Right ventricle myocardium inferior (tissue), 1 donor: Measurements from ENCODE around the gene ANKRD27. TPM values are rescaled to one million over a fixed set of nuclear protein-coding genes. Genes with fewer than 3 reads are reported as not detected.
"Not testable (repeated sequence)": the region's sequence is repeated elsewhere in the genome, so short reads cannot be mapped to it uniquely, and the experiment has no call there.

Experiments used
- ATAC-seq: fragments of 200-7000 bp; cut with Tn5 transposase; one replicate; pipeline ENCODE4 v1.9.1; 2020; ENCODE audit warnings: mild to moderate bottlenecking, moderate library complexity
- DNase-seq: peaks from one replicate; pipeline ENCODE4 v3.0.0; 2021; ENCODE audit errors: missing footprints
- intact Hi-C: fragments of 100-400 bp; cut with DNase I; formaldehyde crosslinking; loops from one replicate; pipeline ENCODE4 v1.11.0; 2022
- long read RNA-seq: library from polyadenylated mRNA; unstranded; transcript quantifications from one replicate; pipeline ENCODE4 v2.0.0, GENCODE V29; 2021
- total RNA-seq: library from RNA; stranded (reverse); fragmentation: NEBNext Ultra II Directional; extraction: Animal tissue kit (Norgen Biotek cat#: 25700); gene quantifications from one replicate; pipeline ENCODE4 v1.2.1, GENCODE V29; 2021
- donor health status: DM: no; HTN: yes; CAD: no; lungs with severe emphysema.

Gene ANKRD27
- 25.9 TPM for total RNA-seq
- long read RNA-seq, full-length matches to known transcripts = 21 of 30 reads
- long read RNA-seq, partial matches to known transcripts = 5 of 30 reads
- long read RNA-seq, other reads (novel, unspliced or antisense) = 4 of 30 reads

DNA sequence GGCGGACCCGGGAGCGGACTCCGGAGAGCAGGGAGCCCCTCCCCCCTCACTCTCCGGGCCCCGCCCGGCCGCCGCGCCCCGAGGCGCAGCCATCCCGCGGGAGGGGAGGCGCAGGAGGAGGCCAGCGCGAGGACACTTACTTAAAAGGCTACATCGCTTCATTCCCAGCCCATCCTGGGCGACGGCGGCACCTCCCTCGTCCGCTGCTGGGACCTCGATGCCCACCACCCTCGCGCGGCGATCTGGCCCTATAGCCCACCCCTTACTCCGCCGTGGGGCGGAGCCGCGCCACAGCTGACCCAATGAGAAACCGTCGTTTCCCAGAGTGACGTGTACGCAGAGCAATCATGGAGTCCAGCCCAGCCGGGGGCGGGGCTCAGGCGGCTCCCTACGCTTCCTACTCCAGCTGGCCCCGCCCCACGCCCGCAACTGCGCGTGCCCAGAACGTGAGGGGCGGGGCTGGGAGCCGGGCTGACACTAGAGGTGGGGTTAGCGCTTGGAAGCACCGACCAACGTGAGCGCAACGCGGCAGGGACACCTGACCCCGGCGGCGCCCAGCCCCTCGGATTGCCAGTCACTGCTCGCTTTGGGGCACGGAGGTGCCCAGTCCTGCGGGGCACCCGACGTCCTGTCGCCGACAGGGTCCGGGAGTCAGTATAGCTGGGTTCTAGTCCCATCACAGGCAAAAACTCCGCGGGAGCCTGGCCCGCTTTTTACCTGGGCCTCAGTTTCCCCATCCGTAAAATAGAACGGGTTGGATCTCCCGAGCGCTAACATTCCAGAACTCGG lies at the start of gene ANKRD27:
Gene ANKRD27 (minus strand): TSS at position 250 of the 789 bp plus-strand sequence. CDS start 16,165 bp downstream, outside the sequence.
- intact Hi-C loops = loop anchor here (1.0 to 10.0 kb wide), 2 partner anchors 26 to 70 kb away; no protein-coding TSS in a partner anchor
- ATAC-seq = peak; percentile 96
- DNase-seq = peak; percentile 99

DNA sequence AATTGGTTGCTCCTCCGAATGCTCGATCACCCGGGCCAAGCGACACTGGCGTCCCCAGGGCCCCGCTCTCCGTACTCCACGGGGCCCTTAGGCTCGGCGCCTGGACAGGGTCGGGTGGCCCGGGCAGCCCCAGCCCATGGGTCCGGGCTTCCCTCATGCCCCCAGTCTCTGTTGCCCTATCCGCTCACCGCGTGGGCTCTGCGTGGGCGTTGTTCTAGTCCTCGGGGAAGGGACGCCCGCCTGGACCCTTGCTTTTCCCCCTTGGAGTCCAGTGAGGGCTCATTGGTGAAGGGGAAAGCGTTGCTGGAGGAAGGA lies 45.9 kb upstream of the ANKRD27 start:
- ATAC-seq = no peak
- DNase-seq = no peak
- intact Hi-C loops = no loop called here

- DNase-seq (no peak), ATAC-seq (no peak)
- intact Hi-C loops = no loop called here
Observed at GRCh38 chr19:32720216-32720935, 45.4 kb upstream of the ANKRD27 start.

GRCh38 chr19:32719611-32720059 lies 44.7 kb upstream of the ANKRD27 start, which contains the start of gene TDRD12:
Gene TDRD12, plus strand, starts transcription at chr19:32719767. Its CDS starts 306 bp downstream, at chr19:32720073.
- intact Hi-C loops = no loop called here
- DNase-seq (no peak), ATAC-seq (no peak)

DNA sequence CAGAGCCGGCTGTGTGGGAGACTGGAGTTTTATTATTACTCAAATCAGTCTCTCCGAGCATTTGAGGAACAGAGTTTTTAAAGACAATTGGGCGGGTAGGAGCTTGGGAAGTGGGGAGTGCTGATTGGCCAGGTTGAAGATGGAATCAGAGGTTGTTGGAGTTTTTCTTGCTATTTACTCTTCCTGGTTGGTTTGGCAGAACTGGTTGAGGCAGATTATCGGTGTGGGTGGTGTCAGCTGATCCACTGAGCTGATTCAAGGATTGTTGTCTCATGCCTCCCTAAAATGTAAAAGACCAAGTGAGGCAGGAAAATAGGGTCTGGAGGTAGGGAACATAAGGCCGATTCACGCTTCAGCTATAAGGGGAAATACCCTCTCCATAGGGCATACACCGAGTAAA lies 43.3 kb upstream of the ANKRD27 start:
- ATAC-seq = no peak
- no peak for DNase-seq
- intact Hi-C loops = no loop called here

GRCh38 chr19:32717496-32717895 lies 42.5 kb upstream of the ANKRD27 start:
- DNase-seq = no peak
- intact Hi-C loops = no loop called here
- no peak for ATAC-seq

GRCh38 chr19:32716203-32716602 lies 41.2 kb upstream of the ANKRD27 start:
- intact Hi-C loops, DNase-seq, ATAC-seq: not testable (repeated sequence)

- intact Hi-C loops = no loop called here
- ATAC-seq = no peak
- DNase-seq = no peak
Observed at GRCh38 chr19:32711747-32712146, 36.8 kb upstream of the ANKRD27 start.

DNA sequence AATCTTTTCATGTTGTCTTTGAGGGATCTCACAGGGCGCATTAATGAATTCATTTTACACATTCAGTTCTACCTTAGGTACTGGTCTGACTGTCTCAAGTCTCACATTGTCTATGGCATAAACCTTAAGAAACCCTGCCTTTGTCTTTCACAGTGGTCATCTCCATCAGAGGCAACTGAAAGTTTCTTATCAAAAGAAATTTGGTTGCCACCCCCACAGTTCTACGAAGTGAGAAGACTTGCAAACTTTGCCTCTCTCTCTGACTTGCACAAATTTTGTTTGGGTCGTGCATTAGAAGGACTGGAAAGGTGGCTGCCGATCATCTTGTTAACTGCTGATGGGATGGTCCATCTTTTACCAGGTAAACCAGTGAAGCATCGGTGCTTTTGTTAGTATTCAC lies 34.1 kb upstream of the ANKRD27 start:
- intact Hi-C loops = no loop called here
- DNase-seq (no peak), ATAC-seq (no peak)

GRCh38 chr19:32708457-32708856 lies 33.5 kb upstream of the ANKRD27 start:
- DNase-seq = no peak
- ATAC-seq = no peak
- intact Hi-C loops = no loop called here

DNA sequence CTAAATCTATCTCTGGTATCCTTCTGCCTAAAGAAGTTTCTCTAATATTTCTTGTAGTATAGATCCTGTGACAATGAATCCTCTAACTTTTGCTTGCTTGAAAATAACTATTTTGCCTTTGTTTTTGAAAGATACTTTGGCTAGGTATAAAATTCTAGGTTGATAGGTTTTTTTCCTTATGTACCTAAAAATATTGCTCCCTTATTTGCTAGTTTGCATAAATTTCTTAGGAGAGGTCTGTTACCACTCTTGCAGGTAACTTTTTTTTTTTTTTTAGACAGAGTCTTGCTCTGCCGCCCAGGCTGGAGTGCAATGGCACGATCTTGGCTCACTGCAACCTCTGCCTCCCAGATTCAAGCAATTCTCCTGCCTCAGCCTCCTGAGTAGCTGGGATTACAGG lies 29.0 kb upstream of the ANKRD27 start:
- ATAC-seq, DNase-seq, intact Hi-C loops: not testable (repeated sequence)

DNA sequence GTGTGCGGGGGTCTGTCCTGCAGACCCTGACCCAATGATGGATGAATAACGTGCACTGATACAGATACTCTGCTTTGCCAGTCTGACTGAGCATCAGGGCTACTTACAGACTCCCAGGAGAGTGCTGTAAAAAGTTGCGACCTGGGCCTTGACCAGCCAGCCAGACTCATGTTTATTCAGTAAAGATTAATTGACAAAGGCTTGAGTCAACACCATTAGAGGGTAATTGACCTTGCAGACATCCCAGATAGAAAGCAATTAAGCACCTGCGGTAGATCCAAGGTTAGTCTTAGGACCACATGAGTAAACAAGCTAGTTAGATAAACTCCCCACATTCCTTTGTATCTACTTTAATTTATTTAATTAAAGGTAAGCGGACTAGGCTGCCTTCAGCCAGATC lies 27.0 kb upstream of the ANKRD27 start:
- DNase-seq = no peak
- ATAC-seq = no peak
- intact Hi-C loops = no loop called here

DNA sequence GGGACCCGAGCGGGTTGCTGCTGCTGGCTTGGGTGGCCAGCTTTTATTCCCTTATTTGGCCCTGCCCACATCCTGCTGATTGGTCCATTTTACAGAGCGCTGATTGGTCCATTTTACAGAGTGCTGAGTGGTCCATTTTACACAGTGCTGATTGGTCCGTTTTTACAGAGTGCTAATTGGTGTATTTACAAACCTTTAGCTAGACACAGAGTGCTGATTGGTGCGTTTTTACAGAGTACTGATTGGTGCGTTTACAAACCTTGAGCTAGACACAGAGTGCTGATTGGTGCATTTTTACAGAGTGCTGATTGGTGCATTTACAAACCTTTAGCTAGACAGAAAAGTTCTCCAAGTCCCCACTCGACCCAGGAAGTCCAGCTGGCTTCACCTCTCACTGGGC lies 25.1 kb upstream of the ANKRD27 start:
- DNase-seq, intact Hi-C loops, ATAC-seq: not testable (repeated sequence)

DNA sequence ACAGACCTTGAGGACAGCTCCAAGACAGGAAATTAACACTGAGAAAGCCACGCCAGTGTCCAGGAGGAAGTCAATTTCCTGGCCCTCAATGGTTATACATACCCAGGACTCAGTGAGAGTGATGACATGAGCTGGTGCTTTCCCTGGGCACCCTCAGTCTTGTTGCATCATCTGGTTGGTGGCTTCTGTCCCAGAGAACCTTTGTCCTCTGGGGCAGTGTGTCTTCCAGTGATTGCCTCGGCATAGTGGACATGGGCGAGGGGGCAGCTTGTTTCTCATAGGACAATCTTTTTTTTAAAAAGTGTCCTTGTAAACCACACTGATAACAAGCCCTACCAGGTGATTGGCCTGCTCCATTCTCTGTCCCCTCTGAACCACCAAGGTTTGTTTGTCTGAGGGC lies 21.8 kb upstream of the ANKRD27 start:
- intact Hi-C loops, DNase-seq: not testable (repeated sequence)

DNA sequence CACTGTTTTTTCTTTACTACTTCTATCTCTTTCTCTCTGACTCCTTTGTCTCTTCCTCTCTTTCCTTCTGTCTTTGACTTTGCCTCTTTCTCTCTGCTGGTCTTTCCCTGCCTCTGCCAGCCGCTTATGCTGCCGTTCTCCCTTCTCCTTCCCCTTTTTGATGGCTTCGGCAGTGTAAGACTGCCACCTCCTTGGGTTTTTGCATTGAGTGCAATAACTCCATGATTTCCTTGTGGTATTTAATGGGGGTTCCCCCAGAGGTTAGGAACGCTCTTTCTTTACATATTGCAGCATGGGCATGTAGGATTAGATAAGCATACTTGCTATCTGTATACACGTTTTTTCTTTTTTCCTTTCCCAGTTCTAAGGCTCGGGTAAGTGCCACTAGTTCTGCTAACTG lies 20.5 kb upstream of the ANKRD27 start:
- intact Hi-C loops, ATAC-seq, DNase-seq: not testable (repeated sequence)

More for the DNA sequence above, 21.8 kb upstream of the ANKRD27 start:
- not testable (repeated sequence) for ATAC-seq

DNA sequence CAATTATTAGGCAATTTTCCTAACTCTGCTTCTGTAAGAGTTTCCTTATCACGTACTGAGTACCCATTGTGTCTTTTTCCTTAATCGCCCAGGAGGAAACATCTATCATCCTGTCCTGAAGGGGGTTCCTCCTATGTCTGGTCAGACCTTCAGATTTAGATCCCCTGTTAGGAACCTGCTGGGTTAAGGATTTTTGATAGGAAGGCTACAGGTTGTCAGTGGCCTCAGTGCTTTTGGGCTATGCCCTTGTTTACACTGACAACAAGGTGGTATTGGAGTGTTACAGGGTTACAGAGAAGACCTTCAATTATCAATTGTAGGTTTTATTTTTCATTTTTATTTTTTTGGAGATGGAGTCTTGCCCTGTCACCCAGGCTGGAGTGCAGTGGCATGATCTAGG lies 19.9 kb upstream of the ANKRD27 start:
- intact Hi-C loops = loop anchor here (5.0 kb wide), 1 partner anchor 113 kb away; the partner anchor contains the start of gene PDCD5
- DNase-seq, ATAC-seq: not testable (repeated sequence)

GRCh38 chr19:32694316-32694715 lies 19.3 kb upstream of the ANKRD27 start:
- DNase-seq, ATAC-seq: not testable (repeated sequence)
- intact Hi-C loops = loop anchor here (5.0 kb wide), 1 partner anchor 112 kb away; the partner anchor contains the start of gene PDCD5

- DNase-seq, ATAC-seq: not testable (repeated sequence)
- intact Hi-C loops = loop anchor here (5.0 kb wide), 1 partner anchor 111 kb away; the partner anchor contains the start of gene PDCD5
Observed at GRCh38 chr19:32693151-32694108, 18.4 kb upstream of the ANKRD27 start.
